Naive thymus-derived CD8-positive, alpha-beta T cell (primary cell): Measurements from ENCODE around the gene NKAIN2. TPM values are rescaled to one million over a fixed set of nuclear protein-coding genes. Genes with fewer than 3 reads are reported as not detected.
"Not testable (repeated sequence)": the region's sequence is repeated elsewhere in the genome, so short reads cannot be mapped to it uniquely, and the experiment has no call there.

ENCODE experiments used
- ATAC-seq, 2 donors: fragments of 150-1000 bp; cut with Tn5 transposase in 1 of 2; sonication (Bioruptor Pico), chemical (Tn5 transposase) in 1 of 2; 1 replicate in 1 of 2; 2 replicates in 1 of 2; pipeline ENCODE4 v1.10.0; 2021; ENCODE audit warnings: mild to moderate bottlenecking in 2 of 2, moderate library complexity in 2 of 2
- POLR2A ChIA-PET: fragments of 350-600 bp; sonication (Branson Sonifier 250); formaldehyde crosslinking; loops from one replicate; lab custom pipeline; 2021; ENCODE audit warnings: antibody characterized with exemption; lab: Charles Lee
- DNase-seq, 10 donors: peaks; one replicate each; pipeline versions ENCODE4 v3.0.0 to v3.0.0-alpha.2; 2020 to 2022
- H3K27ac Mint-ChIP-seq, 10 donors: one replicate each; pipeline ENCODE4 v1.8.0; 2020 to 2022; ENCODE audit warnings: mild to moderate bottlenecking in 10 of 10, mixed read lengths in 10 of 10, moderate library complexity in 4 of 10, inconsistent platforms in 1 of 10
- H3K27me3 Mint-ChIP-seq, 5 donors: one replicate each; pipeline ENCODE4 v1.8.0; 2021 to 2022; ENCODE audit warnings: mixed read lengths in 5 of 5
- H3K36me3 Mint-ChIP-seq, 3 donors: one replicate each; pipeline ENCODE4 v1.8.0; 2020 to 2022; ENCODE audit warnings: mixed read lengths in 3 of 3, mild to moderate bottlenecking in 2 of 3, inconsistent platforms in 1 of 3
- H3K4me1 Mint-ChIP-seq, 4 donors: one replicate each; pipeline ENCODE4 v1.8.0; 2021 to 2022; ENCODE audit warnings: mixed read lengths in 4 of 4
- H3K4me3 Mint-ChIP-seq, 10 donors: one replicate each; pipeline ENCODE4 v1.8.0; 2020 to 2022; ENCODE audit warnings: mild to moderate bottlenecking in 10 of 10, mixed read lengths in 10 of 10, moderate library complexity in 6 of 10, inconsistent platforms in 1 of 10
- H3K9me3 Mint-ChIP-seq, 9 donors: one replicate each; pipeline ENCODE4 v1.8.0; 2020 to 2022; ENCODE audit warnings: mixed read lengths in 9 of 9, mild to moderate bottlenecking in 3 of 9, inconsistent platforms in 1 of 9, moderate library complexity in 1 of 9
- polyA plus RNA-seq, 3 donors: library from polyadenylated mRNA; unstranded; fragments of 300-500 nt; fragmentation: Illumina TruSeq; gene quantifications; one replicate each; pipeline ENCODE4 v1.2.3, GENCODE V29; 2021
- total RNA-seq, 8 experiments: library from RNA in 2 of 8; stranded (reverse) in 2 of 8; gene quantifications; one replicate each; pipeline ENCODE4 v1.2.3 and lab custom pipeline; 2021 to 2026

The NKAIN2 gene
- total and polyA plus RNA-seq, 5 experiments from 2014 or later = not detected

DNA sequence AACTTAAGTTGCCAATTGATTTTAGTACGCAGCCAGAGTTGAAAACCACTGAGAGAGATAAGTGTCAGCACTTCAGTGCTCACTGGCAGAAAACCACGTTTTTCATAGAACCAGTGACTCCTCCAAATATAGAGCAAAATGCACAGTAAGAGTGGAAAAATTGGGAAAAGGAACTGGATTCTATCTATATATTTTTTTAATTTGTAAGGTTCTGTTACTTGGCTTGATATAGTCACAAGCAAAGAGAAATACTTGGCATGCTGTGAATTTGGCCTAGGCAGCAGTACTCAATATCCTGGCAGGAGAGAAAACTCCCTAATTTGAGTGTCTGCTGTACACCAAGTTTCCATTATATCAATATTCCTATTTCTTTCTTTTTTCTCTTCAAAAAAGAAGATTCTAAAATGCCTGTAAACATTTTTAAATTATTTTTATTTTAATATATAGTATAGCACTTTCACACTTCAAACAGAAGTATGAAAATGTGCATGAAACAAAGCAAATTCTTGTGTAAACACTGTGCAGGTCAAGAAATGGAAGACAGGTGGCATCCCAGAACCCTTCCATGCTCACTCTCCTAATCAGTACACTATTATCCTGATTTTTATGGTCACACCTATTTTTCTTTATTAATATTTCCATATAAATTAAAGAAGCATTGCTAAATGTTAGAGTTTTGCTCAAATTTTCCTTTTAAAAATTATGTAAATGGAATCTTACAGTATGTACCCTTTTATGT, 596.8 kb downstream of the NKAIN2 start:
- Mint-ChIP-seq H3K27me3 (no peaks in the 10 kb centered on the region), H3K9me3 (peaks cover 0 to 7% (median 0%) of the 10 kb centered on the region in 9 donors), H3K4me1 (no peaks in the 10 kb centered on the region), H3K27ac (no peak overlapping the region), H3K36me3 (no peaks in the 10 kb centered on the region), H3K4me3 (no peak overlapping the region)
- ATAC-seq = no peak
- DNase-seq = no peak
- POLR2A ChIA-PET = no interaction called here

DNA sequence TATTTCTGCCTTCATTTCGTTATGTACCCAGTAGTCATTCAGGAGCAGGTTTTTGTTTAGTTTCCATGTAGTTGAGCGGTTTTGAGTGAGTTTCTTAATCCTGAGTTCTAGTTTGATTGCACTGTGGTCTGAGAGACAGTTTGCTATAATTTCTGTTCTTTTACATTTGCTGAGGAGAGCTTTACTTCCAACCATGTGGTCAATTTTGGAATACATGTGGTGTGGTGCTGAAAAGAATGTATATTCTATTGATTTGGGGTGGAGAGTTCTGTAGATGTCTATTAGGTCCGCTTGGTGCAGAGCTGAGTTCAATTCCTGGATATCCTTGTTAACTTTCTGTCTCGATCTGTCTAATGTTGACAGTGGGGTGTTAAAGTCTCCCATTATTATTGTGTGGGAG, 606.8 kb downstream of the NKAIN2 start:
- H3K9me3 Mint-ChIP-seq = peaks cover 0 to 20% (median 4%) of the 10 kb centered on the region in 9 donors
- H3K27me3 Mint-ChIP-seq, ATAC-seq, DNase-seq, H3K36me3 Mint-ChIP-seq, H3K4me1 Mint-ChIP-seq, POLR2A ChIA-PET, H3K4me3 Mint-ChIP-seq, H3K27ac Mint-ChIP-seq: not testable (repeated sequence)

GRCh38 chr6:124412657-124413056, 609.0 kb downstream of the NKAIN2 start:
- not testable (repeated sequence) for H3K4me3 Mint-ChIP-seq, DNase-seq

DNA sequence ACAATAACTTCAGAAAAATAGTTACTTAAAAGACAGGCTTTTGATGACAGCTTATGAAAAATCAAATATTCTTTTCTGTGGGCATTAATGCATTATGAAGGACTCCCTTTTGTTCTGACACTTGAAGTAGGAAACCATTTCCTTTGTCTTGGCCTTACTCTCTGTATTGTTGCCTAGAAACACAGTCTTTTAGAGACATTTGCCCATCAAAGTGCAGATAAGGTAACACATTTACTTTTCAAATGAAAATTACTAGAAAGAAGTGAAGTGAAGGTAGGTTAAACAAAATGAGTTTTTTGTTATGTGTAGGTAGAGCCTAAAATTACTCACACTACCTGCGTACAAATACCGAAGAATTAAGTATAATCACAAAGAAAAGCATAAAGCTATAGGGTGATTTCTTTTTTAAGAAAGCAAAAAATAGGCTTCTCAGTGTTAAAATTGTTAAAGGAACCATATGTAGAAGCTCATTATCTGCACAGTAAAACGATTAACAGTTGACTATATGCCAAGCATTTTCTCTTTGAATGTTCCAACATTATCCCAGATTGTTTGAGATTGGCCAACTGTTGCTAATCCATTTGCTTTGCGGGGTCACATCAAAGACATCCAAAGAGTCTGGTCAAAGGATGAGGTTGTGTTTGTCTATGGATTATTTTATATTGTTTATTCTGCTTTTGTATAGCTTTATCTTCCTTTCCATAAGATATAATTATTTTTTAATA, 616.6 kb downstream of the NKAIN2 start:
- POLR2A ChIA-PET = no interaction called here
- no peak for DNase-seq
- Mint-ChIP-seq H3K27me3 (no peaks in the 10 kb centered on the region), H3K27ac (no peak overlapping the region), H3K36me3 (no peaks in the 10 kb centered on the region), H3K4me3 (no peak overlapping the region), H3K9me3 (peaks cover 0 to 10% (median 0%) of the 10 kb centered on the region in 9 donors), H3K4me1 (no peaks in the 10 kb centered on the region)
- no peak for ATAC-seq

More at GRCh38 chr6:124412657-124413056, 609.0 kb downstream of the NKAIN2 start:
- H3K27me3 Mint-ChIP-seq, H3K27ac Mint-ChIP-seq, H3K4me1 Mint-ChIP-seq, ATAC-seq, POLR2A ChIA-PET, H3K36me3 Mint-ChIP-seq: not testable (repeated sequence)
- H3K9me3 Mint-ChIP-seq = peaks cover 2 to 29% (median 5%) of the 10 kb centered on the region in 9 donors

- no peak overlapping the region for H3K4me3 Mint-ChIP-seq
- no peak for ATAC-seq
- H3K4me1 Mint-ChIP-seq = no peaks in the 10 kb centered on the region
Observed at GRCh38 chr6:124423621-124424020, 620.0 kb downstream of the NKAIN2 start.

GRCh38 chr6:124430740-124431318, 627.2 kb downstream of the NKAIN2 start:
- Mint-ChIP-seq H3K27me3 (no peaks in the 10 kb centered on the region), H3K27ac (no peak overlapping the region), H3K9me3 (peaks cover 0 to 10% (median 0%) of the 10 kb centered on the region in 9 donors), H3K4me3 (no peak overlapping the region), H3K4me1 (no peaks in the 10 kb centered on the region), H3K36me3 (no peaks in the 10 kb centered on the region)
- POLR2A ChIA-PET = no interaction called here
- DNase-seq (no peak), ATAC-seq (no peak)

More at GRCh38 chr6:124423621-124424020, 620.0 kb downstream of the NKAIN2 start:
- DNase-seq = no peak
- Mint-ChIP-seq H3K27me3 (no peaks in the 10 kb centered on the region), H3K9me3 (peaks cover 0 to 7% (median 0%) of the 10 kb centered on the region in 9 donors), H3K27ac (no peak overlapping the region), H3K36me3 (no peaks in the 10 kb centered on the region)
- POLR2A ChIA-PET = no interaction called here

DNA sequence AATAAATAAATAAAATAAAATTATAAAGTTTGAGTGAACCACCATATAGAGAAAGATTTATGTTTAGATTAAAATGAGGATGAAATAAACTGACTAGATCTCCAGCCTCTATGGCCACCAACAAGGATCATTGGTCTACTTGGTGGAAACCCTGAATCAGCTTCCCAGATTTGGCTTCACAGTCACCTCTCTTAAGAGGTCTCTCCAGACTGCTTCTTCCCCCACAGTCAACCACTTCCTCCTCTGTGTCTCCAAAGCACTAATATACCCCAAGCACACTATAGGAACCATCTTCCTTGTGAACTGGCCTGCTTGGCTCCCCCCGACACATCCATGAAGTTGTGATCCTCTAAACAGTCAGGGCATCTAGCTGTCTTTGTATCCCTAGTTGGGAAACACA, 629.0 kb downstream of the NKAIN2 start:
- Mint-ChIP-seq H3K4me3 (no peak overlapping the region), H3K9me3 (peaks cover 0 to 7% (median 1%) of the 10 kb centered on the region in 9 donors), H3K27me3 (no peaks in the 10 kb centered on the region), H3K36me3 (no peaks in the 10 kb centered on the region), H3K27ac (no peak overlapping the region), H3K4me1 (no peaks in the 10 kb centered on the region)
- DNase-seq = no peak
- no peak for ATAC-seq
- POLR2A ChIA-PET = no interaction called here

DNA sequence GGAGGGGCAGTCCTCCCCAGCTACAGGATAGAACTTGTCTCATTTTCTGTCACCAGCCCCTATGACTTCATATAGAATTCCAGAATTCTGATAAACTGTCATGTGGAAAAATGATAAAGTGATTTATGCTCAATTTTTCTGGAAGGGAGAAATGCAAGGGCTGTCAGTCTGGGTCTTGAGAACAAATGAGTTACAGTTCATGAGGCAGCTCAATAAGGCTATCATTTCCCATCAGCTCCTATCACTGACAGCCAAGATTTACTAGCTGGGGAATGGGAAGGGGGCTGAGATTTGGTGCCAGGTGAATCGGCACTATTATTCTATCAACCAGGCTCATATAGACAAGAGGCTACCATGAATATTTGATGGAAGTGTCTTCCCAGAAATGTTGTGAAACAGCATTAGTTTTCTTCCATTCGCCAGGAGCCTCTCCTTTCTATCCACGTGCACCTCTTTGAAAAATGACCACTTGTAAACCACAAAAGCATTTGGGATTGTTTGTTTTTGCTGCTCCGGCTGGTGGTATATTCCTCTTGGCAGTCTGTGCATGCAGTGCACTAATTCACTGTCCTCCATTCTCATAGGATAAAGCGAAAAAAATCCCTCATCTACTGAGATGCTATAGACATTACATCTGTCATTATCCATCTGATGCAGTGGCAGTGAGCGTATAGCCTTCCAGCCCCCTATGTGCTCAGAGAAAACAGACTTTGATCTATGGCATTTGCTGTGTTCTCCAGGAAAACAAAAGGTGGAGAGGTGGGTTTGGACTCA, 629.9 kb downstream of the NKAIN2 start:
- H3K36me3 Mint-ChIP-seq = no peaks in the 10 kb centered on the region
- H3K4me3 Mint-ChIP-seq = no peak overlapping the region
- no peaks in the 10 kb centered on the region for H3K4me1 Mint-ChIP-seq
- no peak for ATAC-seq
- H3K27me3 Mint-ChIP-seq = no peaks in the 10 kb centered on the region
- DNase-seq = no peak
- POLR2A ChIA-PET = no interaction called here
- peaks cover 0 to 13% (median 2%) of the 10 kb centered on the region in 9 donors for H3K9me3 Mint-ChIP-seq
- no peak overlapping the region for H3K27ac Mint-ChIP-seq

DNA sequence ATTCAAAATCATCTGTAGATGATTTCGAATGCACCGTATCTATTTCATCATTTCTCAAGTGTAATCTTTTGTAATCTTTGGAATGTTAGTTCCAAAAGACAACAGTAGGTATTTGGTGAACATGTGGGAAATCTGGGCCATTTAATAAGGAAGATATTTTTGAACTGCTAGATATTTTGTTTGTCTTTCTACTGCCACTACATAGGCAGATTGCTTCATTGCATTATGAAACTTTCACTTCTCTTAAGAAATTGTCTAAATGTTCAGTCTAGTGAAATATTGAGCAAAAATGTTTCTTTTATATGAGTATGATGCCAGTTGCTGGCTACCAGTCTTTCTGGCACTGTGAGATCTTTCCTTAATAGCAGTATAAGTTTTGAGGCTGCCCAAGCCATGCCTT, 630.8 kb downstream of the NKAIN2 start:
- peaks cover 0 to 21% (median 2%) of the 10 kb centered on the region in 9 donors for H3K9me3 Mint-ChIP-seq
- no peak overlapping the region for H3K4me3 Mint-ChIP-seq
- ATAC-seq = no peak
- H3K4me1 Mint-ChIP-seq = no peaks in the 10 kb centered on the region
- POLR2A ChIA-PET = no interaction called here
- no peaks in the 10 kb centered on the region for H3K36me3 Mint-ChIP-seq
- H3K27ac Mint-ChIP-seq = no peak overlapping the region
- DNase-seq = no peak
- H3K27me3 Mint-ChIP-seq = no peaks in the 10 kb centered on the region

DNA sequence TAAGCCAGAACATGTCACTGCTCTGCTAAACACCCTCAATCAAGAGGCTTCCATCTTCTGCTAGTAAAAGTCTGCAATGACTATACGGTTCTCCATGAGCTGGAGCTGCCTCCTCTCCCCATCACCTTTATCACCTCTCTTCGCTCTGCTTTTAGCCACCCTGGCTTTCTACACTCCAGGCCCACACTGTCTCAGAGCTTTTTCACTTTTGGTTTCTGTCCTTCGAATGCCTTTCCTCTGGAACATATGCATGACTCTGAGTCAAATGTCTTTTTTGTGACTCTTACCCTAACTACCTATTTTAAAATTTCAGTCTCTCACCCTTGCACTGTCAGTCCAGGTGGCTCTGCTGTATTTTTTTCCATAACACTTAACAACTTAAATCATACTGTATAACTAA, 633.1 kb downstream of the NKAIN2 start:
- POLR2A ChIA-PET = no interaction called here
- Mint-ChIP-seq H3K27me3 (no peaks in the 10 kb centered on the region), H3K4me1 (no peaks in the 10 kb centered on the region)

DNA sequence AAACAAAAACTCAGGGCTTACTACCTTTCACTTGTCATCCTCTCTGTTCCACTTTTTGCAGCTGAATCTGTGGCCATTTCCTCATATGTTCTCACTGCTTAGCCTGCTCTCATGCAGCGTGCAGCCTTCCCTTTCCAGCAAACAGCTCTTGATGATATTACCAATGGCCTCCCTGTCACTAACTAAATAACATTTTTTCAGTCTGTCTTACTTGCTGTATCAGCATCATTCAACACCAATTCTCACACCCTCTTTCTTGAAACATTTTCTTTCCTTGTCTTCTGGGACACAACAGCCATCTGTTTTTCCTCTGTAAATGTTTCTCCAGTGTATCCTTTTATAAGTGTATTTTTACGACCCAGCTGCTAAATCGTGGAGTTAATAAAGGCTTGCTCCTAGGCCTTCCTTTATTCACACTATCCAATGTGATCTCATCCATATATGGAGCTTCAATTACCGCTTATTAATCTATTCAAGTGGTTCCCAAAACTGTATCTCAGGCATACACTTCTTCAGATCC, 634.9 kb downstream of the NKAIN2 start:
- Mint-ChIP-seq H3K27ac (no peak overlapping the region), H3K27me3 (no peaks in the 10 kb centered on the region), H3K4me3 (no peak overlapping the region), H3K9me3 (peaks cover 0 to 24% (median 3%) of the 10 kb centered on the region in 9 donors), H3K36me3 (no peaks in the 10 kb centered on the region), H3K4me1 (no peaks in the 10 kb centered on the region)
- POLR2A ChIA-PET = no interaction called here
- no peak for ATAC-seq
- no peak for DNase-seq

More for the DNA sequence above, 633.1 kb downstream of the NKAIN2 start:
- Mint-ChIP-seq H3K27ac (no peak overlapping the region), H3K4me3 (no peak overlapping the region), H3K9me3 (peaks cover 0 to 24% (median 1%) of the 10 kb centered on the region in 9 donors), H3K36me3 (no peaks in the 10 kb centered on the region)
- ATAC-seq = no peak
- no peak for DNase-seq

DNA sequence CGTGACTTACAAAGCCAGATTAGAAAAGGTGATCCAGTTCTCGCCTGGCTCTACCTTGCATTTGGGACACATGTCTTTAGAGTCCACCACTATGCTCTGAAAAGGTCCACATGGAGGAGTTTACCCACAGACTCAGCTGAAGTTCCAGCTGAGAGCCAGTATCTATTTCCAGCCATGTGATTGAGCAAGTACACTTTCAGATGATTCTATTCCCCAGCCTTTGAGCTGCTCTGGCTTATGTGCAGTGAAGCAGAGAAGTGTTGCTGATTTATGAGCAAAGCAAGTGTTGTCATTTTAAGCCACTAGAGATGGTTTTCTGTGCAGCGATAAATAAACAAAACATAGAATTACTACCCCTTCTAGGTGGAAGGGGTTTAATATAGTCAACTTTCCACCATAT, 637.8 kb downstream of the NKAIN2 start:
- POLR2A ChIA-PET = no interaction called here
- Mint-ChIP-seq H3K4me1 (no peaks in the 10 kb centered on the region), H3K9me3 (peaks cover 0 to 24% (median 3%) of the 10 kb centered on the region in 9 donors), H3K4me3 (no peak overlapping the region), H3K27me3 (no peaks in the 10 kb centered on the region), H3K36me3 (no peaks in the 10 kb centered on the region), H3K27ac (no peak overlapping the region)
- DNase-seq (no peak), ATAC-seq (no peak)
